SK-N-SH (cell line): ENCODE data around the gene MAP4K4. TPM values are rescaled to one million over a fixed set of nuclear protein-coding genes. Genes with fewer than 3 reads are reported as not detected.

Source experiments
- CTCF ChIA-PET: fragments of 300-600, 350-600 bp; formaldehyde crosslinking; extraction: SDS; loops from one replicate; lab custom pipeline; 2021; lab: Yijun Ruan, JAX
- POLR2A ChIA-PET: fragments of 350-600 bp; sonication (Branson Sonifier 250); formaldehyde crosslinking; extraction: SDS; loops from one replicate; lab custom pipeline; 2020; ENCODE audit warnings: antibody characterized with exemption, inconsistent platforms; lab: Yijun Ruan, JAX
- DNase-seq: peaks from one replicate; pipeline ENCODE4 v3.0.0; 2012
- H2AFZ ChIP-seq: fragments of 200-600 bp; sonication (generic); 2 replicates; pipeline ENCODE4 v1.8.1; 2016; ENCODE audit warnings: antibody characterized with exemption, mild to moderate bottlenecking, low read depth
- H3F3A ChIP-seq: fragments of 200-600 bp; sonication (generic); replicated peaks from 2 replicates; pipeline ENCODE3; 2016; ENCODE audit warnings: antibody characterized with exemption, mild to moderate bottlenecking; ENCODE audit not compliant: insufficient read depth
- H3K27ac ChIP-seq, 2 experiments: fragments of 200-500 bp in 1 of 2; fragments of 200-600 bp in 1 of 2; sonication (Bioruptor generic) in 1 of 2; sonication (generic), shearing (Covaris generic) in 1 of 2; 2 replicates each; pipeline versions ENCODE4 v1.5.1 to v1.6.1; 2014 to 2016; ENCODE audit warnings: low read depth in 2 of 2, inconsistent platforms in 1 of 2, low read length in 1 of 2, mild to moderate bottlenecking in 1 of 2, mixed read lengths in 1 of 2
- H3K27me3 ChIP-seq: fragments of 200-600 bp; sonication (generic), shearing (Covaris generic); 2 replicates; pipeline ENCODE4 v1.6.1; 2016; ENCODE audit warnings: mixed run types; ENCODE audit not compliant: insufficient read depth
- H3K36me3 ChIP-seq, 2 experiments: fragments of 200-500 bp in 1 of 2; fragments of 200-600 bp in 1 of 2; sonication (Bioruptor generic) in 1 of 2; sonication (generic) in 1 of 2; replicated peaks in 1 of 2; 2 replicates each; pipeline versions ENCODE3 to v1.5.1; 2014 to 2016; ENCODE audit warnings: low read length in 1 of 2, mild to moderate bottlenecking in 1 of 2; ENCODE audit not compliant: insufficient read depth in 2 of 2, control insufficient read depth in 1 of 2
- H3K4me1 ChIP-seq, 2 experiments: fragments of 200-500 bp in 1 of 2; fragments of 200-600 bp in 1 of 2; sonication (Bioruptor generic) in 1 of 2; sonication (generic), shearing (Covaris generic) in 1 of 2; 2 replicates each; pipeline versions ENCODE4 v1.5.1 to v1.6.1; 2014 to 2016; ENCODE audit warnings: low read depth in 1 of 2, low read length in 1 of 2, mixed run types in 1 of 2; ENCODE audit not compliant: insufficient read depth in 2 of 2, control insufficient read depth in 1 of 2
- H3K4me2 ChIP-seq: fragments of 200-600 bp; sonication (generic), shearing (Covaris generic); 2 replicates; pipeline ENCODE4 v1.6.1; 2017; ENCODE audit warnings: mixed run types
- H3K4me3 ChIP-seq, 2 experiments: fragments of 200-500 bp in 1 of 2; fragments of 200-600 bp in 1 of 2; sonication (Bioruptor generic) in 1 of 2; sonication (generic), shearing (Covaris generic) in 1 of 2; 2 replicates each; pipeline versions ENCODE4 v1.5.1 to v1.8.1; 2014 to 2016; ENCODE audit warnings: low read depth in 2 of 2, inconsistent platforms in 1 of 2, low read length in 1 of 2, mild to moderate bottlenecking in 1 of 2, mixed read lengths in 1 of 2, moderate library complexity in 1 of 2
- H3K79me2 ChIP-seq: fragments of 200-600 bp; sonication (generic); 2 replicates; pipeline ENCODE4 v1.8.1; 2017; ENCODE audit warnings: mild to moderate bottlenecking; ENCODE audit not compliant: insufficient read depth
- H3K9ac ChIP-seq: fragments of 200-600 bp; sonication (generic); 2 replicates; pipeline ENCODE4 v1.6.1; 2017; ENCODE audit warnings: mixed run types
- H3K9me2 ChIP-seq: fragments of 200-600 bp; sonication (generic); 2 replicates; pipeline ENCODE4 v1.6.1; 2017; ENCODE audit warnings: mixed run types
- H3K9me3 ChIP-seq: fragments of 200-600 bp; sonication (generic); 2 replicates; pipeline ENCODE4 v1.6.1; 2017; ENCODE audit warnings: mixed run types, mild to moderate bottlenecking, moderate library complexity
- H4K20me1 ChIP-seq: fragments of 200-600 bp; sonication (generic); 2 replicates; pipeline ENCODE4 v1.6.1; 2017; ENCODE audit warnings: mild to moderate bottlenecking, mixed run types; ENCODE audit not compliant: insufficient read depth
- GABPA ChIP-seq: IDR thresholded peaks from 2 replicates; pipeline ENCODE4 v1.4.0; 2012; ENCODE audit warnings: low read depth, mild to moderate bottlenecking
- GATA2 ChIP-seq: sonication (generic); formaldehyde crosslinking; IDR thresholded peaks from 2 replicates; pipeline ENCODE4 v1.5.0; 2020; ENCODE audit warnings: mild to moderate bottlenecking, missing genetic modification reagents
- MEF2A ChIP-seq: IDR thresholded peaks from 2 replicates; pipeline ENCODE4 v1.4.0; 2012; ENCODE audit warnings: low read depth, borderline replicate concordance
- NFIC ChIP-seq: IDR thresholded peaks from 2 replicates; pipeline ENCODE4 v1.4.0; 2012; ENCODE audit warnings: borderline replicate concordance
- POLR2AphosphoS5 ChIP-seq: IDR thresholded peaks from 2 replicates; pipeline ENCODE4 v1.6.1; 2012; ENCODE audit warnings: low read depth, low read length
- RCOR1 ChIP-seq: fragments of 150-350 bp; IDR thresholded peaks from 2 replicates; pipeline ENCODE4 v1.6.1; 2017; ENCODE audit warnings: antibody characterized with exemption, low read length
- RFX5 ChIP-seq: IDR thresholded peaks from 2 replicates; pipeline ENCODE4 v1.6.1; 2012; ENCODE audit warnings: mild to moderate bottlenecking, improper control_type of control experiment, low read length
- SIN3A ChIP-seq: IDR thresholded peaks from 2 replicates; pipeline ENCODE4 v1.6.1; 2012; ENCODE audit warnings: low read depth, mild to moderate bottlenecking, low read length, moderate library complexity, borderline replicate concordance
- TAF1 ChIP-seq: IDR thresholded peaks from 2 replicates; pipeline ENCODE4 v1.6.1; 2012; ENCODE audit warnings: low read depth, mild to moderate bottlenecking, low read length, moderate library complexity, borderline replicate concordance
- YY1 ChIP-seq: IDR thresholded peaks from 2 replicates; pipeline ENCODE4 v1.4.0; 2012; ENCODE audit warnings: low read depth, mild to moderate bottlenecking
- WGBS: methylation state at CpG from one replicate; pipeline ENCODE4 v1.1.6; 2017; ENCODE audit warnings: low lambda C conversion rate; 5-methylcytosine and 5-hydroxymethylcytosine counted together
- polyA plus RNA-seq, 3 experiments: library from polyadenylated mRNA; depleted of rRNA; stranded (reverse); fragments of >200 nt; gene quantifications; 2 replicates each; pipeline ENCODE4 v1.2.3, GENCODE V29; 2012
- TF ChIP-seq, protein P1 (sequence below): IDR thresholded peaks from 2 replicates; pipeline ENCODE4 v1.6.1; 2012; ENCODE audit warnings: mild to moderate bottlenecking, low read depth, low read length, moderate library complexity

MAP4K4 gene
- polyA plus RNA-seq, 1 of the 3 experiments (the other 2 are of a cell fraction) = 72.9 TPM

DNA sequence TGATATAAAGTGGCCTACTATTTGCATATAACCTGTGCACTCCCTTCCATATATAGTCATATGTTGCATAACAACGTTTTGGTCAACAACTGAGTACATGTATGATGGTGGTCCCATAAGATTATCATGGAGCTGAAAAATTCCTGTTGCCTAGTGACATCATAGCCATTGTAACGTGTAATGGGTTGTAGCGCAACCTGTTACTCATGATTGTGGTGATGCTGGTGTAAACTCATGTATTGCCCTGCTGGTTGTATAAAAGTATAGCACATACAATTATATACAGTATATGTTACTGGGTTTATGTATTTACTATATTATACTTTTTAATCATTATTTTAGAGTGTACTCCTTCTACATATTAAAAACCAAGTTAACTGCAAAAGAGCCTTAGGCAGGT, 149.5 kb downstream of the MAP4K4 start:
- H3K9ac ChIP-seq = no peak overlapping the region
- POLR2A ChIA-PET = no interaction called here
- H3K36me3 ChIP-seq = peaks cover 60 to 74% of the 10 kb centered on the region in 2 experiments
- DNase-seq = no peak
- no peaks in the 10 kb centered on the region for H3K27me3 ChIP-seq
- no peak overlapping the region for H3K4me3 ChIP-seq
- CTCF ChIA-PET = interaction anchor here (0.6 to 1.7 kb wide), 3 partner anchors 16 to 31 kb away, joined by 3 to 6 read pairs (median 4); no protein-coding TSS in a partner anchor
- H3K79me2 ChIP-seq = peaks cover 60% of the 10 kb centered on the region
- peaks cover 33% of the 10 kb centered on the region for H4K20me1 ChIP-seq
- no peak overlapping the region for H3K4me2 ChIP-seq
- TF ChIP-seq POLR2AphosphoS5 (no peak), GATA2 (CRISPR knock-in tag) (no peak), SIN3A (no peak)
- TF ChIP-seq, protein P1, sequence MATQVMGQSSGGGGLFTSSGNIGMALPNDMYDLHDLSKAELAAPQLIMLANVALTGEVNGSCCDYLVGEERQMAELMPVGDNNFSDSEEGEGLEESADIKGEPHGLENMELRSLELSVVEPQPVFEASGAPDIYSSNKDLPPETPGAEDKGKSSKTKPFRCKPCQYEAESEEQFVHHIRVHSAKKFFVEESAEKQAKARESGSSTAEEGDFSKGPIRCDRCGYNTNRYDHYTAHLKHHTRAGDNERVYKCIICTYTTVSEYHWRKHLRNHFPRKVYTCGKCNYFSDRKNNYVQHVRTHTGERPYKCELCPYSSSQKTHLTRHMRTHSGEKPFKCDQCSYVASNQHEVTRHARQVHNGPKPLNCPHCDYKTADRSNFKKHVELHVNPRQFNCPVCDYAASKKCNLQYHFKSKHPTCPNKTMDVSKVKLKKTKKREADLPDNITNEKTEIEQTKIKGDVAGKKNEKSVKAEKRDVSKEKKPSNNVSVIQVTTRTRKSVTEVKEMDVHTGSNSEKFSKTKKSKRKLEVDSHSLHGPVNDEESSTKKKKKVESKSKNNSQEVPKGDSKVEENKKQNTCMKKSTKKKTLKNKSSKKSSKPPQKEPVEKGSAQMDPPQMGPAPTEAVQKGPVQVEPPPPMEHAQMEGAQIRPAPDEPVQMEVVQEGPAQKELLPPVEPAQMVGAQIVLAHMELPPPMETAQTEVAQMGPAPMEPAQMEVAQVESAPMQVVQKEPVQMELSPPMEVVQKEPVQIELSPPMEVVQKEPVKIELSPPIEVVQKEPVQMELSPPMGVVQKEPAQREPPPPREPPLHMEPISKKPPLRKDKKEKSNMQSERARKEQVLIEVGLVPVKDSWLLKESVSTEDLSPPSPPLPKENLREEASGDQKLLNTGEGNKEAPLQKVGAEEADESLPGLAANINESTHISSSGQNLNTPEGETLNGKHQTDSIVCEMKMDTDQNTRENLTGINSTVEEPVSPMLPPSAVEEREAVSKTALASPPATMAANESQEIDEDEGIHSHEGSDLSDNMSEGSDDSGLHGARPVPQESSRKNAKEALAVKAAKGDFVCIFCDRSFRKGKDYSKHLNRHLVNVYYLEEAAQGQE = no peak
- no peaks in the 10 kb centered on the region for H3K9me3 ChIP-seq
- H3F3A ChIP-seq = peaks cover 28% of the 10 kb centered on the region
- no peaks in the 10 kb centered on the region for H3K9me2 ChIP-seq
- H3K4me1 ChIP-seq = peaks cover 3 to 22% of the 10 kb centered on the region in 2 experiments; a peak in 2 of 4 replicates
- no peak overlapping the region for H2AFZ ChIP-seq
- 91% methylated on average over 3 of the region's 3 CpGs for WGBS
- no peak overlapping the region for H3K27ac ChIP-seq

DNA sequence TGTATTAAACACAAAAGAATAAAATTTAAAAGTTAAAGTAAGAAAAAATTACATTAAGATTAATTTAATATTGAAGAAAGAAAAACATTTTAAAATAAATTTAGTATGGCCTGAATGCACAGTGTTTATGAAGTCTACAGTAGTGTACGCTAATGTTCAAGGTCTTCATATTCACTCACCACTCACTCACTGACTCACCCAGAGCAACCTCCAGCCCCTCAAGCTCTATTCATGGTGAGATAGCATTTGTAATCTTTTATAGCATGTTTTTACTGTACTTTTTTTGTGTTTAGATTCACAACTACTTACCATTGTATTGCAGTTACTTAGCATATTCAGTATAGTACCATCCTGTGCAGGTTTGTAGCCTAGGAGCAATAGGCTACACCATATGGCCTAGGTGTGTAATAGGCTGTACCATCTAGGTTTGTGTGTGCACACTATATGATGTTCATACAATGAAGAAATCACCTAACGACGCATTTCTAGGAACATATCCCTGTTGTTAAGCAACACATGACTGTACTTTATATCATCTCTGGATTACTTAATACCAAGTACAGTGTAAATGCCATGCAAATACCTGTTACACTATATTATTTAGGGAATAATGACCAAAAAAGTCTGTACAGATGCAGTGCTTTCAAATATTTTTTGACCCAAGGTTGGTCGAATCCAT, 150.3 kb downstream of the MAP4K4 start:
- H3K36me3 ChIP-seq = peaks cover 59 to 76% of the 10 kb centered on the region in 2 experiments
- peaks cover 3 to 13% of the 10 kb centered on the region in 2 experiments; a peak in 2 of 4 replicates for H3K4me1 ChIP-seq
- ChIA-PET CTCF (no interaction called here), POLR2A (interaction anchor here (0.6 kb wide), 1 partner anchor 20 kb away, joined by 3 read pairs; no protein-coding TSS in a partner anchor)
- no peak for DNase-seq
- no peak overlapping the region for H2AFZ ChIP-seq
- no peak overlapping the region for H3K4me2 ChIP-seq
- H3K79me2 ChIP-seq = peaks cover 57% of the 10 kb centered on the region
- no peak overlapping the region for H3K4me3 ChIP-seq
- no peaks in the 10 kb centered on the region for H3K27me3 ChIP-seq
- H3K27ac ChIP-seq = no peak overlapping the region; a peak in 1 of 4 replicates
- H3F3A ChIP-seq = peaks cover 26% of the 10 kb centered on the region
- no peaks in the 10 kb centered on the region for H3K9me3 ChIP-seq
- no peaks in the 10 kb centered on the region for H3K9me2 ChIP-seq
- H3K9ac ChIP-seq = no peak overlapping the region
- H4K20me1 ChIP-seq = peaks cover 25% of the 10 kb centered on the region
- 96% methylated on average over 4 of the region's 4 CpGs for WGBS
- TF ChIP-seq SIN3A = no peak
- TF ChIP-seq GABPA = no peak
- TF ChIP-seq, protein P1 = no peak
- no peak for TF ChIP-seq GATA2 (CRISPR knock-in tag)
- no peak for TF ChIP-seq RFX5
- no peak for TF ChIP-seq TAF1
- TF ChIP-seq MEF2A = no peak
- no peak for TF ChIP-seq NFIC
- TF ChIP-seq RCOR1 = no peak
- no peak for TF ChIP-seq YY1
- TF ChIP-seq, all 33 proteins: peak for 0
